ENCODE results near the gene TACR1. TPM values are rescaled to one million over a fixed set of nuclear protein-coding genes. Genes with fewer than 3 reads are reported as not detected.

The TACR1 gene
- total and polyA plus RNA-seq, 2 of the 8 experiments (the other 6 are each of a cell fraction or from before 2014, with no cell fraction given), result 0.09 to 0.37 TPM

GRCh38 chr2:75100801-75101151 is 98.5 kb downstream of the TACR1 start:
- Histone ChIP-seq H3K27ac (ENCODE audit: low read depth, low read length) (no peak overlapping the region), H3K56ac (replicated peaks; ENCODE audit: insufficient read length, low read depth, low read length) (no peak overlapping the region), H3K79me2 (ENCODE audit: control insufficient read depth in 1 of 2, insufficient read depth in 2 of 2, low read length in 2 of 2) (no peaks in the 10 kb centered on the region), H3K9me3 (ENCODE audit: insufficient read depth in 2 of 2, low read depth in 1 of 2, low read length in 1 of 2) (peaks cover 5 to 7% of the 10 kb centered on the region in 2 experiments; a peak in 3 of 4 replicates), H4K91ac (replicated peaks; ENCODE audit: insufficient read length, low read length) (no peak overlapping the region), H3K4me1 (replicated peaks in 1 of 4; ENCODE audit: control insufficient read depth in 3 of 4, insufficient read depth in 4 of 4, low read length in 3 of 4) (no peaks in the 10 kb centered on the region), H2AFZ (ENCODE audit: low read length) (no peak overlapping the region), H3K27me3 (replicated peaks in 1 of 4; ENCODE audit: control insufficient read depth in 3 of 4, extremely low read depth in 1 of 4, insufficient read depth in 3 of 4, low read length in 3 of 4) (no peaks in the 10 kb centered on the region), H2BK20ac (ENCODE audit: low read length) (no peak overlapping the region), H2BK5ac (ENCODE audit: low read depth, low read length) (no peak overlapping the region), H2AK5ac (ENCODE audit: low read depth, low read length) (no peak overlapping the region), H2BK12ac (ENCODE audit: low read depth, low read length) (no peak overlapping the region), H4K8ac (ENCODE audit: extremely low read depth, insufficient read depth, low read length) (no peak overlapping the region), H3K23me2 (ENCODE audit: low read depth, low read length) (no peaks in the 10 kb centered on the region), H3K9ac (replicated peaks in 1 of 4; ENCODE audit: extremely low read depth in 1 of 4, low read depth in 3 of 4, low read length in 3 of 4) (no peak overlapping the region), H4K20me1 (replicated peaks in 1 of 2; ENCODE audit: control insufficient read depth in 1 of 2, insufficient read depth in 2 of 2, low read length in 2 of 2) (no peaks in the 10 kb centered on the region), H3K4ac (replicated peaks; ENCODE audit: insufficient read length, low read depth, low read length) (no peak overlapping the region), H3K23ac (ENCODE audit: insufficient read length) (no peak overlapping the region), H3K36me3 (ENCODE audit: control insufficient read depth in 2 of 4, insufficient read depth in 4 of 4, low read length in 3 of 4) (no peaks in the 10 kb centered on the region), H3K79me1 (ENCODE audit: low read depth, low read length) (no peaks in the 10 kb centered on the region), H3K14ac (ENCODE audit: insufficient read length) (no peak overlapping the region), H4K5ac (ENCODE audit: insufficient read length, low read depth, low read length) (no peak overlapping the region), H2BK120ac (replicated peaks; ENCODE audit: low read depth, low read length) (no peak overlapping the region), H3K18ac (ENCODE audit: extremely low read depth, low read length) (no peak overlapping the region), H3K4me2 (ENCODE audit: insufficient read depth in 1 of 2, low read depth in 2 of 2, low read length in 2 of 2) (no peak overlapping the region), H2BK15ac (ENCODE audit: low read length) (no peak overlapping the region), H3K4me3 (ENCODE audit: extremely low read depth in 1 of 4, insufficient read depth in 2 of 4, low read depth in 3 of 4, low read length in 4 of 4) (no peak overlapping the region)
- POLR2A ChIA-PET (ENCODE audit: partially characterized antibody), result no interaction called here
- 82% methylated on average over 1 of the region's 1 CpG; no CpG with 5 or more reads in 1 of the 2 experiments for WGBS, 2 experiments (ENCODE audit: extremely low coverage in 1 of 2, insufficient coverage in 1 of 2, insufficient read length in 1 of 2, insufficient replicate concordance in 2 of 2, low coverage in 1 of 2, low lambda C conversion rate in 2 of 2, missing lambda C conversion rate in 1 of 2)
- DNase-seq (ENCODE audit: low read depth in 1 of 2, low spot score in 2 of 2) (no peak), FAIRE-seq (no peak)
- CTCF ChIA-PET (ENCODE audit: partially characterized antibody), result interaction anchor here (0.7 to 1.9 kb wide), 6 partner anchors 13 to 141 kb away, joined by 3 to 6 read pairs (median 4); no protein-coding TSS in a partner anchor
- TF ChIP-seq SIN3A (conservative IDR thresholded peaks at IDR 0.05 in 1 of 2, IDR thresholded peaks at IDR 0.05 in 1 of 2; ENCODE audit: low read depth in 1 of 2, low read length in 2 of 2), result no peak
- TF ChIP-seq USF2 (IDR thresholded peaks at IDR 0.05; ENCODE audit: low read length), result no peak
- no peak for TF ChIP-seq RBBP5 (IDR thresholded peaks at IDR 0.05; ENCODE audit: borderline replicate concordance, low read depth, low read length)
- no peak for TF ChIP-seq SP2 (IDR thresholded peaks at IDR 0.05; ENCODE audit: low read length)
- TF ChIP-seq TBP (IDR thresholded peaks at IDR 0.05; ENCODE audit: low read depth, low read length), result no peak
- TF ChIP-seq ASH2L (IDR thresholded peaks at IDR 0.05; ENCODE audit: low read length), result no peak
- TF ChIP-seq ATF2 (IDR thresholded peaks at IDR 0.05; ENCODE audit: low read length), result no peak
- TF ChIP-seq CTCF (IDR thresholded peaks at IDR 0.05; ENCODE audit: control extremely low read depth in 1 of 3, insufficient read depth in 1 of 3, low read depth in 1 of 3, low read length in 3 of 3), result no peak
- TF ChIP-seq YY1 (IDR thresholded peaks at IDR 0.05; ENCODE audit: low read depth, low read length), result no peak

Data from H1 (cell line).